Stimulated activated CD4-positive, alpha-beta T cell treated with anti-CD3 and anti-CD28 coated beads, Interleukin-1b, Interleukin-23, amount 100 ng/mL, for 24 hours (primary cell): Measurements from ENCODE around the gene AMELX.

Experiments
- DNase-seq, 4 experiments: peaks; one replicate each; pipeline ENCODE4 v3.0.0-alpha.2; 2020; ENCODE audit warnings: low read depth in 4 of 4, low spot score in 1 of 4

The AMELX gene

GRCh38 chrX:11305641-11306040 is 12.4 kb downstream of the AMELX start:
- DNase-seq = no peak

GRCh38 chrX:11309220-11309619 is 16.0 kb downstream of the AMELX start:
- no peak for DNase-seq

DNA sequence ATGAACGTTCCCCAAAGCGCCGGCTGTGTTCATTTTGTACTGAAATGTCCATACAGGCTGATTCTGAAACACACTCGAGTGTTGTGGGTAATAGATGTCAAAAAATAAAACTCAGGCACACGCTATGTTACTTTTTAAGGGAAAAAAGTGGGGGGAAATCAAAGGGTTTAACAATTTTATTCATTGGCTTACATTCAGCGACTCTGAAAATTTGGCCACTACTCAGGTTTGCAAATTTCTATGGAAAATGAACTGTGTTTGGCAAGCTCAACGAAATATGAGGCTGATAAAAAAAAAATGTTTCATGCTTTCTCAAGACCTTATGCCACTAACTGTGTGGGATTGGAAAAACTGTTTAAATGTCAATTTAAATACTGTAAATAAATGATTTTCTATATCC is 18.5 kb downstream of the AMELX start:
- DNase-seq = no peak

DNA sequence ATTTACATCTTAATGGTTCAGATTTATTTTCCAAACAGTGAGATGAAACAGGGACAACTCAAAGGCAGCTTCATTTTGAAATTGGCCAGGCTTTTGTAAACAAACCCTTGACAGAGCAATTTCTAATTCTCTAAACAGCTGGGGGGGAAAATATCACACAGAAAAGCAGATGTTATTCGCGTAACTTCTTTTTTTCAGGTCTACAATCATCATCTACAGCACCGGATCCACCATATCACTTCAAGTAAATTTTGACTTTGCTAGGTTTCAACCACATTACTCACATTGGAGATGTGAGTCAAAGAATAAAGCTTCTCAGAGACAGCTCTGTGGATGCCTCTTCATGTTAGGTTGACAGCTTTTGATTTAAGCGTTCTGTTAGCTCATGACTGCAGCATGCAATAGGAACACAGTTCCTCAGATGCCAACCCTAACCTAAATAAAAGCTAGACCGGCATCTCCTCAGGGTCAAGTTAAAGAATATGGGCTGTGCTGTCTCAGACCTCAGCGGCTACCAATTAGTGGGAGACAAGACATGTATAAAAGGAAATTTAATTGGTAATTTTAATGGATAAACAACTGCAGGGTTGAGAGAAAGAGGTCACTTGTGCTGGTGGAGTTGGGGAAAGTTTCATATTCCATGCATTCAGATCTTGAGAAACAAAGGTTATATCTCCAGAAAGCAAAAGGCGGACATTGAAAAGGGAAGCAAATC is 26.8 kb downstream of the AMELX start:
- DNase-seq = no peak

GRCh38 chrX:11321986-11322385 is 28.8 kb downstream of the AMELX start:
- DNase-seq = no peak

GRCh38 chrX:11328134-11328533 is 34.9 kb downstream of the AMELX start:
- no peak for DNase-seq

GRCh38 chrX:11329021-11329420 is 35.8 kb downstream of the AMELX start:
- no peak for DNase-seq

DNA sequence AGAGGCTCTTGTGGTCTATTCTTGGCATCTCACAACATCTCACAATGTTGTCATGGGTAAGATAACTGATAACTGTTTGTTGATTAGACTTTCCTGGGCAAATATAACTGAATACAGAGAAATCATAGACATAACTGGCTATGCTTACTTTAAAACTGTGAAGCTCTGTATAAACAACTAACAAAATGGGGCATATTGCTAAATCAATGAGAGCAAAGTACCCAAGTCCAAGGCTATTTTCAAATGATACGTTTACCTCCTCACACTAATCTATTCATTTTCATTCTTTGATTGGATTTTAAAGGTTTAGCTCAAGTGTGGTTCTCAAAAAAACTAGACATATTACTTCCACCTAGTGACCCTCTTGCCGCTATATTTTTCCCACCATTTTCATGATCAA is 38.6 kb downstream of the AMELX start:
- DNase-seq = no peak

DNA sequence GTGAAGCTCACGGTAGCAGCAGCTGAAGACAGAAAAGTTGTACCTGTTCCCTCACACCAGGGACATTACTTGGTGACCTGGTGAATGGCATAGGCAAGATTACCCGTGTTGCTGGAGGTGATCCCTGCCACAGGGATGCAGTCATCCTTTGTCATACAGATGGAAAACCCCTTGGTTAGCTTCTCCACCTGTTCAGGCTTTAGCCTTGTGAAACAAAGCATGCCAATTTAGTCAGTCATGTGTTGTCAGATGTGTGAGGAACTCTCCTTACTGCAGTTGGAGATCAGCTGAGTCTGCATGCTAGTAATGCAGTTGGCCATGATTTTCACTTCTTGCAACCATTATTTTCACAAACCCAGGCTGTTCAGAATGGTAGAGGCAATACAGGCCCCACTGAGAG is 41.0 kb downstream of the AMELX start:
- no peak for DNase-seq

GRCh38 chrX:11336201-11336600 is 43.0 kb downstream of the AMELX start:
- DNase-seq = no peak

DNA sequence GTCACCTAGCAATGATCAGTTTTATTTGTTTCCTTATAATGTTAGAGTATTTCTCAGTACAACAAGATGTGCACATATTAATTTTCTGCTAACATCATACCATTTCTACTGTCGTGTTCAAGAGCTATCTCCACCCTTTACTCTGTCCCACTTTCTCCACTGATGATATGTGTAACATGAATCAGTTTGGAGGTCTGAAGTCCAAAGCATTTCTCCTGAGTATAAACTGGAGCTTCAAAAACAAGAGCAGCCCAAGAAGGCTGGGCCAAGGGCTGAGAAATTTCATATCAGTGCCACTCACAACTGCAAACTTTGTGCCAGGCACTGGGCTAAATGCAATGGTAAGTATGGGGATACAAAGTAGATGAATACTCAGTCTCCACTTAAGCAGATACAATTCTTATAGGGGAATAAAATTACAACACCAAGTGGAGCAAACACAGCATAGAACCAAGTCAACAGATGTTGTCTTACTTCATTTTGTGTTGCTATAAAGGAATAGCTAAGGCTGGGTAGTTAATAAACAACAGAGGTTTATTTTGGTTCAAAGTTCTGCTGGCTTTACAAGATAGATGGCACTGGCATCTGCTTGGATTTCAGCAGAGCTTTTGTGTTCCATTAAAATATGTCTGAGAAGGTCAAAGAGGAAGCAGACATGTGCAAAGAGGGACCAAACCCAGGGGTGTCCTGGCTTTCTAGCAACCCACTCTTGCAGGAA is 44.2 kb downstream of the AMELX start:
- DNase-seq = no peak

DNA sequence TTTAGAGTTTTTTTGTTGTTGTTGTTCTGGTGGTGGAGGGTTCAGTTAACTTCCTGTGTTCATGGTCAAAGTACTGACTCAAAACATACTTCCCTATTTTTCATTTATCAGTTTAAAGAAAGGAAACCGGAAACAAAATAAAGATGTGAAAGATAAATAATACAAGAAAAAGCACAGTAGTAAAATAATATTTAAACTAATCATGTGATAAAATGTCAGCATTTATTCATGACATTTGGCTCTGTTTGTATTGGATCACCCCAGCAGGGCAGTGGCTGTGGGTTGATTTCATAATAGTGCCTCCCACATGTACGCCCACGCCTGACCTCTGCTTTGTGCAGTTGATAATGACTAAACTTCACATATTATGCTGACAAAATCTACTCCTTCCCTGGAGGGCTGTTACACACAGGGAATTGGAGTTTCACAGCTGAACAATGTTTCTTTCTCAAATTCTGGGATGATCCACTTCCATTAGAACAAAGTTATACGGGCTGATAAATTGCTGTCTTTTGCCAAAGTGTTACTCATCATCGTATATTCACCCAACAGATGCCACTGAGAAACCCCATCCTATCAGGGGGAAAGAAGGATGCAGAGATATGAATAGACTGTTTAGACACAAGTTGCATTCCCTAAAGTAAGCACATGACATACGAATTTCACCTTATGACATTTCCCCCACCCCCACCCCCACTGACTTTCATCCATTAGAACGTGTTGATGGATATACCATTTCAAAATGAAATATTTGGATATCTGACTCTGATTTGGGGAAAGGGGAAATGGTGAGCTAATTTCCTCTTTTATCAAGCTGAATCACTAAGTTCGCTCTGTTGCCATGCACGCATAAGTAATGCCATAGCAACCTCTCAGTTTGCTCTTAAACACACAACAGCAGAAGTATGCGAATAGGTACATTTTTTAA is 48.3 kb downstream of the AMELX start:
- DNase-seq = no peak

DNA sequence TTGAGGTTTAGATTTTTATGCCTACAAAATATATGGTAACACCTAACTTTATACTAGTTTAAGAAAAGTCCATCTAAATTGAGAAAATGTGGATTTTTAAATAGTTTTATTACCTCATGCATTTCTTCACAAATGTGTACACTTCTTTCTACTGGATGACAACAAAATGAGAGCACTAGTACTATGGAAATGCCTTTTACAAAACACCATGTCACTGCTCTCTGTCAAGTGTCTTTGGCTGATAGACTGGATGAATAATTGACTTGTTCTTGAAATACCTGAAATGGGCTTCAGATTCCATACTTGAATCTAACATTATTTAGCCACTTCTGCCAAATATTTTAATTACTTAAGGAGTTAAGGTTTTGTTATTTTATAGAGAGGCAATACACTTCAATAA is 49.5 kb downstream of the AMELX start:
- no peak for DNase-seq

DNA sequence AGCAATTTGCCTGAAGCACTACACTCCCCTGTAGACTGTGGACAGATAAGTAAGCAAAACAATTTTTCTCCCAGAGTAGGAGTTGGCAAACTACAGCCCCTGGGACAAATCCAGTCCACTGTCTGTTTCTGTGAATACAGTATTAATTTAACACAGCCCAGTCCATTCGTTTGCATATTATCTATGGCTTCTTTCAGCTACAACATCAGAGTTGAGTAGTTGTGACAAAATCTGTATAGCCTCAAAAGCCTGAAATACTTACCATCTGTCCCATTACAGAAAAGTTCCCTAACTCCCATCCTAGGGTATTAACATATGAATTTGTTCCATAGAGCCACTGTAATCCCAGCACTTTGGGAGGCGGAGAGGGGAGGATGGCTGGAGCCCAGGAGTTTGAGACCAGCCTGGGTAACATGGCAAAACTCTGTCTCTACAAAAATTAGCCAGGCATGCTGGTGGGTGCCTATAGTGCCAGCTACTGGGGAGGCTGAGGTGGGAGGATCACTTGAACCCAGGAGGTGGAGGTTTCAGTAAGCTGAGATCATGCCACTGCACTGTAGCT is 53.0 kb downstream of the AMELX start:
- no peak for DNase-seq

DNA sequence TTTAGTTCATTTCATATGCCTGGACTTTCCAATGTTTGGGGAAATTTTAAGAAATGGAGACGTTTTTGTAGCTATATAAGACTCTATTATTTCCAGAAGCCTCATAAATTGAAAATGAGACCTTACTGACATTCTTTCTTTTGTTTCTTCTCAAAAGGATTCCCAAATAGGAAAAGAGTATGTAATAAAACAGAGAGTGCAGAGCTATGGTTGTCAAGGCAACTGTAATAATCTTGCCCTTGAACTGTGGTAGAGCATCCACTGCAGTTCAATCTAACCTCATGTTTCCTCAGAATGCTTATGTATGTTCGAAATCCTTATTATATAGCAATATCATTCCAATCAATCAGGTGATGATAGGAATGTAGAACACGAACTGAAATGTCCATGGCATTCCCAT is 54.1 kb downstream of the AMELX start:
- no peak for DNase-seq

GRCh38 chrX:11349020-11349419 is 55.8 kb downstream of the AMELX start:
- DNase-seq = no peak

DNA sequence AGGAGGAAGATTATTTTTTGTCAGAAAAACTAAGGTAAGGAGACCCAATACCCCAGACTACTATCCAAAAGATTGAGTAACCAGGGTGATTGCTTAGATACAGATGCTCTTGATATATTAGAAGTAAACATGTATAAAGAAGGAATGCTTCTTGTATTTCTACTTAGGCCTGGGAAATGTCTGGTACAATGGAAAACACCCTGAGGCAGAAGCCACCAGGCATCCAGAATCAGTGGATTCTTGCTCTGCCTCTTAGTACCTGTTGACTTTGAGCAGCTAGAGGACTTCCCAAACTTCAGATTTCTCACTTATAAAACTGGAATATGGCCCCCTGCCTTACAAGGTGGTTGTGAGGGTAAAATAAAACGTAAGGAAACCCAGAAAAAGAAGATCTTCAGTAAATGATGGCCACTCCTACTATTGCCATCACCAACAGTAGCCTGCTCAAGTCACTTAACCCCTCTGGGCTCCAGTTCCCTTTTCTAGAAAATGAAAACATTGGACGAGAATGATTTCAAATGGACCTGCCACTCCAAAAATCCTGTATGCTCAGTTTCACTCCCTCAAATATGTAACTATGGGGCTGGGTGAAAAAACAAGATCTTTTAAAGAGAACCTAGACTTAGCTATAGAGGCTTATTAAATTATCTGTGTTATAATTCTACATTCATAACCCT is 56.6 kb downstream of the AMELX start:
- DNase-seq = no peak
